ENCODE data around the gene FOS.
A peak's percentile ranks its signal among the peaks of the same experiment; 100 is the strongest.
"Not testable (repeated sequence)": the region's sequence is repeated elsewhere in the genome, so short reads cannot be mapped to it uniquely, and the experiment has no call there.

FOS gene

DNA sequence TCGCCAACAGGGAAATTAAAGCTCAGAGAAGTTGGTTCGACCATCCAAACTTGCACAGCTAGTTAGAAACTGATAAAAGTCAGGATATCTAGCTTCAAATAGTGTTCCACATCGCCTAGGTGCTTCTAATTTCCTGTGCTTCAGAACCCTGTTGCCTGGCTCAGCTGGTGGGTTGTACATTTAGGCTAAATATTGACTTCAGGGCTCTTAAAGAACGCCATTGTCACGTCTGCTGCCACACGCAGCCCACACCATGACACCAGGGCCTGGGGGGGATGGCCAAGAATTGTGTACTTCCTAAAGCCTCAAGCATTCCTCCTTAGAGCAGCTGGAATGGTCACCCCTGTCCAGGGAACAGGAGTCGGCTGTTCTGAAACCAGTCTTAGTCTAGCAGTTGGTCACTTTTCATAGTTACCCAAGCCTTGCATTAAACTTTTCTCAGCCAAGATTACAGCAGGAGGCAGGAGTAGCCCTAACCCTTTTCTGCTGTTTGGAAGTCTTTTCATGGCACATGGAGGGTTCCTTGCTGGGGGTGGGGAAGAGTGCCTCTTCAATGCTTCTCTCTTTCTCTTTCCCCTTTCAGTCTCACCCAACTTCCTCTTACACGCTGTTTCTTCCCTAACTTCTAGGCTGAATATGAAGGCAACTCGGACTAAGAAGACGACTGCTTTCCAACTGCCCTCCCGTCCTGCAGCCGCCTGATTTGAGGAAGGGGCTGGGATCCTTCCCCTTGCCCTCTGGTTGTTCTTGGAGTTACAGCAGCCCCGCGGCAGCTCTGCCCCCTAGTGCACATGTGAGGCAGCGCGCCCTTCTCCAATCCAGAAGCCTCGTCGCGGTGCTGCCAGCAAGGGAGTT, 17.1 kb downstream of the FOS start:
- DNase-seq = peak; percentile 79

DNA sequence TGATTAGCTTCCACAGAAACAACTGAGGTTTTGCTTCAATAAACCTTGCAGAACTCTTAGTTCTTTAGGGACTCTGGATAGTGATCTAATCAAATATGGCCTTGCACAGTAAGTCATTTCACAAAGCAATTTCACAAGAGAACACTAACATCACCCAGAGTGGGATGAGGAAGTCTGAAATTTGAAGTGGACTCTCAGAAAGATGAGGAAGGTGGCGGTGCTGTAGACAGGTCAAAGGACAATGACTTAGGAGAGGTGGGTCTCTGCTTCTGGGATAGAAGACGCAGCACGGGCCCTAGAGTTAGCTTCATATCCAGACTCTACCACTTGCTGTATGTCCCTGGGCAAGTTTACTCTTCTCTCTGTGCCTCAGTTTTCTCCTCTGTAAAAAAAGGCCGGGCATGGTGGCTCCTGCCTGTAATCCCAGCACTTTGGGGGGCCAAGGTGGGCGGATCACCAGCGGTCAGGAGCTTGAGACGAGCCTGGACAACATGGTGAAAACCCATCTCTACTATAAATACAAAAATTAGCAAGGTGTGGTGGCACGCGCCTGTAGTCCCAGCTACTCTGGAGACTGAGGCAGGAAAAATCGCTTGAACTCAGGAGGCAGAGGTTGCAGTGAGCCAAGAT, 18.9 kb downstream of the FOS start:
- DNase-seq = no peak

DNA sequence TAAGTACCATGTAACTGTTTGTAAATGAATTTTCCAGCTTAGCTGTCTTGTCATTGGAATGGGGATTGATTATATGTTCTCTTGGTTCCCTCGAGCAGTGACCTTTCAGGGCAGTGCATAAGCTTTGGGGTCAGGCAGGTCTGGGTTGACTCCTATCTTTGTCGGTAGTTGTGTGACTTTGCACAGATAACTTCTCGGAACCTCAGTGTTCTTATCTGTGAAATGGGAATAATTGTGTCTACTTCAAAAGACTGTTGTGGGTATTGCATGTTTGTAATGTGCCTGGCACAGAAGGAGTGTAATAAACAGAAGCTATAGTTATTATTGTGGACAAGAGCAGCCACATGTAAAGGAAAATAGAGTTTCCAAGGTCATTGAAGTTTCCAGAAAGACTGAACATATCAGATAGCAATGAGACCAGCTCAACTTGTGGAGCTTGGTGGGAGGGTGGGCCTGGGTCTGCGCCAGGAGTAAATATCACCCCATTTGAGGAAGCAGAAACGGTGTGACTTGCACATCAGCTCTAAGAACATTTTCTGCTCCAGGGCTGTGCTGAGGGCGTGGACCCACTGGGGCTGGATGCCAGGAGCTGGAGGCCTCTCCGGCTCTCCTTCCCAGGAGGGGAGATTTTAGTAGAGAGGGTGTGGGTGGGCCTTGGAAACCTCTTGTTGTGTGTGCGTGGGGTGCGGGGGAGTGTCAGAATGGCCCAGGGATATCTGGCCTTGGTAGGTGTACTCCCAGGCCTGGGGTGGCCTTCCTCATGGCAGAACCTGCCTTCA, 19.7 kb downstream of the FOS start:
- no peak for DNase-seq

DNA sequence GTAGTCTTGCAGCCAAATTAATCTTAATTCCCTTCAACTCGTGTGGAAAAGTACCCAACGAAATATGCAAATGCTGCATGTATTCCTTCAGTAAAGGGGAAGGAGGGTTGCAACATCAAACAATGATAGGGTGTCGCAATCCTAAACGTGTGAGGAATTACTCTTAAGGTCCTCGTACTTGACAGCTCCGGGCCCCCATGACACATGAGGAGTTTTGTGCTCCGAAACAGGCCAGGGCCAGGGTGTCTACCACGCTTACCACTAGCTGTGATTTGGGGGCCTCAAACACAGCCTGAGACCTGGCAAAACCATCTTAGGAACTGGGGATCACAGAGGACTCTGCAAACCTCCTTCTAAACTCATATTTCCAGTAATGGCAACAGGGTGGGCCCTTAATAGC, 20.4 kb downstream of the FOS start:
- no peak for DNase-seq

DNA sequence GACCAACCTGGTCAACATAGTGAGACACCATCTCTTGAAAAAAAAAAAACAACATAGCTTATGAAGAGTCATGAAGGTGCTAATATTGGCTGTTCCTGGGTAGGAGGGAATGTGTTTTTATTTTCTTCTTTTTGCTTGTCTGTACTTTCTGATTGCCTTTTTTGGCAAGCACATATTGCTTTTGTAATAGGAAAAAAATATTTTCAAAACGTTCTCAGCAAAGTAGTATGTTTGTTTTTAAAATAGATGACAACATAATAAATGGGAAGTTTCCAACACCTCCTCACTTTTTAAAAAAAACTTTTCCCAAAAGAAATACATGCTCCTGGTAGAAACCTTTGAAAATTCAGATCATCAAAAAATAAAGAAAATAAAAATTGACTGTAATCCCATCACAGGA, 20.9 kb downstream of the FOS start:
- DNase-seq = no peak

DNA sequence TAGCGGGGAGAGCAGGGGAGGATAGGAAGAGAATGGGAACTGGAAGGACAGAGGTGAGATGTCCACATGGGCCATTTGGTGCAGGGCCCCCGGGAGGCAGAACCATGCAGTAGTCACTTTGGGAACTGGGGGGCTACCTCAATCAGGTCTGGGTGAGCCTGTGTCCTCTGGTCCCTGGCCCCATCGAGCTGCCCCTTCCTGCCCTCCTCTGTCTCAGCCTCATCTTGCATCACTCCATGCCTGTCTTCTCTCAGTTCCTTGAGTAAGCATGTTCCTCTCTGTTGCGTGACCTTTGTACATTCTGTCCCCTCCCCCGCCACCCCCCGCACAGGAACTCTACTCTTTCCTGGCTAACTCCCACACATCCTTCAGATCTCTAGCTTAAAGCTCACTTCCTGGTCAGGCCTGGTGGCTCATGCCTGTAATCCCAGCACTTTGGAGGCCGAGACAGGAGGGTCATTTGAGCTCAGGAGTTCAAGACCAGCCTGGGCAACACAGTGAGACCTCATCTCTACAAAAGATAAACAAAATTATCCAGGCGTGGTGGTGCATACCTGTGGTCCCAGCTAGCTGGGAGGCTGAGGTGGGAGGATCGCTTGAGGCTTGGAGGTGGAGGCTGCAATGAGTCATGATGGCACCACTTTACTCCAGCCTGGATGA, 23.2 kb downstream of the FOS start:
- DNase-seq = no peak

DNA sequence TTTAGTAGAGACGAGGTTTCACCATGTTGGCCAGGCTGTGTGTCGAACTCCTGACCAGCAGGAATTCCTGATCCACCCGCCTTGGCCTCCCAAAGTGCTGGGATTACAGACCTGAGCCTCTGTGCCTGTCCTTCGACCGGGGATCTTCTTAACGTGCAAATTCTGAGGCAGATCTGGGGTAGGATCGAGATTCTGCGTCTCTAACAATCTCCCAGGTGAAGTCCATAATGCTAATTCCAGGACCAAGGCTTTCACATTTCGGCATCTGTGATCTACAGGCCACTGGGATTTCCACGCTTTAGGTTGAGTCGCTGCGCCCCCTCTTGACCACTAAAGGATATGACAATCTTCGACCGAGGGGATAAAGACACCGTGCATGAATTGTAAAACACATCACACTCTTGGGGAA, 24.8 kb downstream of the FOS start:
- DNase-seq = peak; percentile 62

DNA sequence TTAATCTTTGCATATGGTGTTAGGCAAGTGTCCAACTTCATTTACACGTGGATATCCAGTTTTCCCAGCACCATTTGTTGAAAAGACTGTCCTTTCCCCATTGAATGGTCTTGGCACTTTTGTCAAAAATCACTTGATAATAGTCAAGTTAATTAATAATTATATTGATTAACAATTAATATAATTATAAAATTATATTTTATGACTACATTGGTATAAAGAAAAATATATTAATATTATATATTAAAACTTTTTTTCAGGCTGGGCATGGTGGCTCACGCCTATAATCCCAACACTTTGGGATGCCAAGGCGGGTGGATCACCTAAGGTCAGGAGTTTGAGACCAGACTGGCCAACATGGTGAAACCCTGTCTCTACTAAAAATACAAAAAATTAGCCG, 27.8 kb downstream of the FOS start:
- DNase-seq = not testable (repeated sequence)

DNA sequence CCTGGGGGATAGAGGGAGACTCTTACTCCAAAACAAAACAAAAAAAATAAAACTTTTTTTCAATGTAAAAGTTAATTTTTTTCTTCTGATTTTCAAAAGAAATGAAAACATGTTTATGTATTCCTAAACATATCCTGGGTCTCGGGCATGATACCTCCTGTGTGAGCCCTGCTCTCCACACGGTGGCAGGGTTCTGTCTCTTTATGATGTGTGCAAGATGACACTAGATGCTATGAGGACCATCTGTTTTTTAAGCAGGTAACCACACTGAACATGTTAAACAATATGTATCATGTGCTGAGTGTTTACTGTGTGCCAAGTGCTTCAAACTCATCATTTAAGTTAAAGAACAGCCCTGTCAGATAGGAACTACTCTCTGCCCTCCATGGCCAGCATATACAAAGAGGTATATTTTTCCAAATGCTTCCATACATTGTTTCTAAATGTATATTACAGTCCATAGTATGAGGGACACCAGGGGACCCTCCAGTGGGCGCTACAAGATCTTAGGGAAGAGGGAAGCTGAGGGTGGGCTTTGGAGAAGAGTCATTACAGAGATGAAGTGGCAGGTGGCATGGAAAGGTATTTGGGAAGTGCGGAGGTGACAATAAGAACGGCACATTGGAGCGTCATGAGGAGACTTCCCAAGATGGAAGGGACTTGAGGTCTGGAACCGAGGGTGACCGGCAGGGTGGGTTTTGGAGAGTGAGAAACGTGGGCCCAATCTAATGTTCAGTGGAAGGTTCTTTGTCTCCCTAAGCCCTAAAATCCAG, 28.5 kb downstream of the FOS start:
- no peak for DNase-seq

DNA sequence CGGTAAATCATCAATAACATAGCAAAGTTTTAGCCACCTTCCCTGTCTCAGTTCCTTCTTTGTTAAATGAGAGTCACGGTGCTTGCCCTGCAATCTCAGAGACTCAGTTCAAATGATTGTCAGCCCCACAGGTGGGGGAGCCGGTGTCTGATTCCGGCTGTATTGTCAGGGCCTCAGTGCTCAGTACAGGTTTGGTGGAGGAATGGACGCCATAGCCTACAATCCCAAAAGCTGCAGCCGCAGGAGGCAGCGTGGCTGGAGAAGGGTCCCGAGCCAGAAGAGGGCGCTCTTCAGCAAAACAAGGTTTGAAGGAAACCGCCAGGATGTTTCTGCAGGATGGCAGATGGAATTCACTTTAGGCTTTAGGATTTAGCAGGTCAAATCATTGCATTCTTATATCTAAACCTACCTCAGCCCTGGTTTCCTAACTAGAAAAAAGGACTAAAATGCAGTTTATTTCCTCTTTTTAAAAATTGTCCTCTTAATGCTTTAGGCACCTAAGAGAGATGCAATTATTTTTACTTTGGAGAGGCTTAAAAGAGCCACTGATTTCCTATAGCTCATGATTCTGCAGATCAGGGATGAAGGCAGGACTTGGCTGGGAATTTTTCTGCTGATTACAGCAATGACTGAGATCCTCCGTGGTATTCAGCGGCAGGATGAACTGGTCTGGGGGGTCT, 29.2 kb downstream of the FOS start:
- DNase-seq = peak; percentile 75

DNA sequence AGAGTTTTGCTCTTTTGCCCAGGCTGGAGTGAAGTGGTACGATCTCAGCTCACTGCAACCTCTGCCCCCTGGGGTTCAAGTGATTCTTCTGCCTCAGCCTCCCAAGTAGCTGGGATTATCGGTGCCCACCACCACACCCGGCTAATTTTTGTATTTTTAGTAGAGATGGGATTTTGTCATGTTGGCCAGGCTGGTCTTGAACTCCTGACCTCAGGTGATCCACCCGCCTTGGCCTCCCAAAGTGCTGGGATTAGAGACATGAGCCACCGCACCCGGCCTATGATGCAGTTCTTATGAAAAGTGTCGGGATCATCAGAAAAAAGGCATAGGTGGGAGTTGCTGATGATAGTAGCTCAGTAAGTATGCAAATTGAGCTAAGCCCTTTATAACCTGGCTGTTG, 30.4 kb downstream of the FOS start:
- DNase-seq = not testable (repeated sequence)

DNA sequence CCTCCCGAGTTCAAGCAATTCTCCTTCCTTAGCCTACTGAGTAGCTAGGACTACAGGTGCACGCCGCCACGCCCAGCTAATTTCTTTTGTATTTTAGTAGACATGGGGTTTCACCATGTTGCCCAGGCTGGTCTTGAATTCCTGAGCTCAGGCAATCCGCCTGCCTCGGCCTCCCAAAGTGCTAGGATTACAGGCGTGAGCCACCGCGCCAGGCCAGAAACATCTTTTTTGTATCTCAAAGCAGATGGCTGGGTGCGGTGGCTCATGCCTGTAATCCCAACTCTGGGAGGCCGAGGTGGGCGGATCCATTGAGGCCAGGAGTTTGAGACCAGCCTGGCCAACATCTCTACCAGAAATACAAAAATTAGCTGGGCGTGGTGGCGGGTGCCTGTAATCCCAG, 30.9 kb downstream of the FOS start:
- not testable (repeated sequence) for DNase-seq

DNA sequence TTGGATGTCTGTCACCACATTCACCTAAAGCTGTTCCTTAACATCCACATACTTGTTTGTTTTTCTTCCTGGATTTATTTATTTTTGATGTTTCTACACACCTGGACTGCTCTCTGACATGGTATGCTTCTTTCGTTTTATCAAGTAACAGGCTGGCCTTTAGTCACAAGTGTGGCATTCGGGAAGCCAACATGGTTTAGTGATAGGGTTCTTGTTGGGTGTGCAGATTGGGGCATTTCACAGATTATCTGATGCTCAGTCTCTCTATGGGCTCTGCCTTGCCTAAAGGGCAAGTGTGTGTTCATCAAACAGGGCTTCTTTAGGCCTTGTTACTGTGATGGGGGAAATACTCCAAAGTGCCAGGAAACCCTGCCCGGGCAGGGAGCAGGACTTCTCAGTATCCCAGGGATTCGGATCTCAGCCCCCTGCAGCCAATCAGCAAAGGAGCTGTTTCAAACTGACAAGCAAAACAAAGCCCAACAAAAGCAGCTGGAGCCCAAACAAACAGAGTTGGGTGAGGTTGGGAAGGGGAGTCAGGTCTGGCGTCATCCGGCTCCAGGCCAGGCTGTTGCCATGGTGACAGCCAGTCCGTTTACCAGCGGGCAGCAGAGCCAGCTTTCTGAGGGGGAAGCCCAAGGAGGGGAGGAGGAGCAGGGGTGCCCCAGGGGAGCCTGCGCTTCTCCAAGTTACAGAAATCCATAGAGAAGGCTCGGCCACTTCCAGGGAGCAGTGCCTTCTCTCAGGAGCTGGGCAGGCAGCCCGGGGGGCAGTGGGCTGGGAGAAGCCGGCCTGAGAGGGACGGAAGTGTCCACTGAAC, 31.9 kb downstream of the FOS start:
- no peak for DNase-seq

DNA sequence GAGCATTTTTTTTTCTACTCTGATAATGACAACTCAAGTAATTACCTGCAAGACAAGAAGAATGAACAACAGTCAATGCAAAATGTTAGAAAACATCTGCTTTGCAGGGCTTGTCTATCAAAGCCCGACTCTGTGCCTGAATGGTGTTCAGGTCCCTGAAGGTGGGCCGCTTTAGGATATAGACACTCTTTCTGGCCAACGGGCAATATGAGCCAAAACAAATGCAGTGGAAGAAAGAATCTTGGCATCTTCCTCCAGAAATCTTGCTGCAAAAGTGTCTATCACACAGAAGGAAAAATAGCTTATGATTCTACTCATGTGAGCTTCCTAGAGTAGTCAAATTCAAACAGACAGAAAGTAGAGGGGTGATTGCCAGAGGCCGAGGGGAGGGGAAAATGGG, 32.7 kb downstream of the FOS start:
- no peak for DNase-seq

DNA sequence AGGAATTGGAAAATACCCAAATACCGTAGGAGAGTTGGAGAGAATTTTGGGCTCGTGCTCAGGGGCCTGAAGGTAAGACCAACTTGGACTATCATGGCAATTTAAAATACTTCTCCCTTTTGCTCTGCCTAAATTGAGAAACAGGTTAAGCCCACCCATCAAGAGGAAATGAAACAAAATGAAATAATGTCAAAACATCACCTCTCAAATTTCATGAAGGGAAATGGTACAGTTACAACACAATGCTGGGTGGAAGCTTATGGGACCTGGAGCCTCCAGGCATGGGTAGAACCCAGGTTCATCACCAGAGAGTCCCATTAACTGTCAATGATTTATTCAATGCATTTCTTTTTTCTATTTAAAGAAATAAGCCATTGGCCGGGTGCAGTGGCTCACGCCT, 33.7 kb downstream of the FOS start:
- DNase-seq = no peak

DNA sequence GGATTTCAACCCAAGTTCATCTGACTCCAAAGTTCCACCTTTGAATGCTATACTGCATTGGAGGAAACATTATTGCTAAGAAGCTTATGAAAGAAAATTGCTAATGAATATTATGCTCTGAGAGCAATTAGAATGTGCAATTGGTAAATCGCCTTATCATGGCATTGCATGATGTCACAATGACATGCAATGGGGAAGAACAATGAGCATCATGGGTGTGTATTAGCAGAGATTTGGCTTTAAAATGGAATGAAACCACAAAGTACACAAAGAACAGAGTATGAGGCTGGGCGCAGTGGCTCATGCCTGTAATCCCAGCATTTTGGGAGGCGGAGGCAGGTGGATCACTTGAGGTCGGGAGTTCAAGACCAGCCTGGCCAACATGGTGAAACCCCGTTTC, 34.7 kb downstream of the FOS start:
- DNase-seq = no peak

DNA sequence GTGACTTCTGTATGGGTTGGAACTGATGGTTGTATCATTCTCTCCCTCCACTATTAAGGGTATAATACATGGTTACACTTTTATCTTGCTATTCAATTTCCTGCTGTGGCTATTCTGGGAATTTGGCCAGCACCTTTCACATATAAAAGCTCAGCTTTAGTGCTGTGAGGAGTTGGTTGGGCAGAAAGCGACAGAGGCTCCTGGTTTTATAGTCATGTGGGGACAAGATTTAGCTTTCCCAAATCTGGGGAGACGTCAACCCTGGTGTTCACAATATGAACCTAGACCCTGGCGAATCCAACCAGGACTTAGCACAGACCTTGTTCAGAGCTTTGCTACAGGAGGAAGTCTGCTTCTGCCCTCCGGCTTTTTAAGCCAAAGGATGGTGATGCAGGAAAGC, 36.5 kb downstream of the FOS start:
- no peak for DNase-seq

DNA sequence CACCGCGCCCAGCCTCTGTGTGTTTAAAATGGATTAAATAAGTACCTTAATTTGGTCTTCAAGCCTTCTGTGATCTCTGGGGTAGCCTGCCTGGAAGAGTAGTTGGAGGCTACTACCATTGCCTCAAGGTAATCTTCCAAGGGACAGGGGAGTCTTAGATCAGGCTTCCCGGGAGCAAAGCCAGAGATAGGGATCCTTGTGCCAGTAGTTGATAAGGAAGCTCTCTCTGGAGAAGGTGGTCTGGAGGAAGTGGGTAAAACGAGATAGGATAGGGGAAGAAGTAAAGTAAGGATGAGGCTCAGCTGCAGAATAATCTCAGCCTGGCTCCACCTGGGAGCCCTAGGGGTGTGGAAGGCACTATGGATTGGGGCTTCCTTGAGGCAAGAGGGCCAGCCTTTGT, 38.5 kb downstream of the FOS start:
- DNase-seq = no peak

DNA sequence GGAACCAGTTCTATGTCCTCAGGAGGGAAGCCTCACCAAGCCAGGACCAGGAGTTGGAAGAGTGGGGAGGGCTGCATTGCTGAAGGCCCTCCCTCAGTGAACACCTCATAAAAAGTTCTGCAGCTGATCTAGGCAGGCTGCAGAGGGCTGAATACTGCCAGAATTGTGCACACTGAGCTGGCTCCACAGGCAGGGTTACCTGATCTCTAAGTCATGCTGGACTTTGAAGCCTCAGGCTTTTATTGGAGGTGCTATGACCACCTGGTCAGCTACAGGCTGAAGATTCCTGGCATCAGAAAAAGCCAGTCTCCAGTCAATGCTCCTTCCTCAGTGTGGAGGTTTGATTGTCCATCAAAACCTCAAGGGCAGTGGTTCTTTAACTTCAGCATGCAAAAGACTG, 39.7 kb downstream of the FOS start:
- no peak for DNase-seq

DNA sequence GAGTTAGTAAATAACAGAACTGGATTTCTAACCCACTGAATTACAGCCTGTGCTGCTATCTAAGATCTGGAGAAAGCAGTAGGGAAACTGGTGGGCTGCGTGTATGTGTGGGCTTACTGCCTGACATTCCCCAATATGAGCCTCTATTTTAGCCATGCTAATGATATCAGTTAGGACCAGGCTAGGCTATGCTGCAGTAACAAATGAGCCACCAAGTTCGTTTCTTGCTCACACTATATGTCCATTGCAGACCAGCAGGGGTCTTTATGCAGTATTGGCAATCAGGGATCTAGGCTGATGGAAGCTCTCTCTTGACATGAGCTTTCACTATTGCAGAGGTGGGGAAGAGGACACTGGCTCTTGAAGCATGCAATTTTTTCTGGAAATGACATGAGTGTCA, 40.4 kb downstream of the FOS start:
- DNase-seq = no peak

DNA sequence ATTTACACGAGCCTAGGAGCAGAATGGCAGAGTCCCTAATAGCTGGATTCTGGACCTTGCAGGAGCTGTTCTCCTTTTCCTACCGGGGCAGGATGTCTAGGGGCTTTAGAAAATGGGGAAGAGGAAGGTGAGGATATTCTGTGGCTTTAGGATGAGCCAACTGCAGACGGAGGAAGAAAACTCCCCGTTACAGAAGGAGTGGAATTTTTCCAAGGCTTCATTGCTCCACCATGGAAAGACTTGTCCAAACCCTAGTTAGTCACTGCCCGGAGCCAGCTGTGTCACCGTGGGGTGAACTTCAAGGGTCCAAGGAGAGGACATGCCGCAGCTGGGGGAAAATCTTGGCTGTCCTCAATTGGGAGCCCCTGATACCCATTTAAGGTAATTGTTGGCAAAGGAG, 41.6 kb downstream of the FOS start:
- DNase-seq = no peak

Data from activated CD8-positive, alpha-beta memory T cell treated with anti-CD3 and anti-CD28 coated beads, Interleukin-2, amount 50 U/mL, for 4 hours (primary cell).